GM19193 (cell line): ENCODE data around the gene OOSP2.

Experiments
- POLR2A ChIP-seq: IDR thresholded peaks from 4 replicates; pipeline ENCODE4 v1.6.1; 2011; ENCODE audit not compliant: insufficient read depth, insufficient read length; ENCODE audit errors: extremely low read depth

The OOSP2 gene

GRCh38 chr11:60077216-60077817 lies 37.1 kb downstream of the OOSP2 start:
- no peak for TF ChIP-seq POLR2A

- no peak for TF ChIP-seq POLR2A
Measured at GRCh38 chr11:60077981-60078380, 37.8 kb downstream of the OOSP2 start.

GRCh38 chr11:60078745-60079144 lies 38.5 kb downstream of the OOSP2 start:
- no peak for TF ChIP-seq POLR2A

- no peak for TF ChIP-seq POLR2A
Measured at GRCh38 chr11:60080535-60080934, 40.3 kb downstream of the OOSP2 start.

- TF ChIP-seq POLR2A: no peak
Measured at GRCh38 chr11:60084631-60085273, 44.5 kb downstream of the OOSP2 start.

- no peak for TF ChIP-seq POLR2A
Measured at GRCh38 chr11:60085909-60086308, 45.7 kb downstream of the OOSP2 start.

GRCh38 chr11:60087239-60087638 lies 47.0 kb downstream of the OOSP2 start:
- no peak for TF ChIP-seq POLR2A

GRCh38 chr11:60088364-60088763 lies 48.2 kb downstream of the OOSP2 start, which contains the start of gene MS4A2:
MS4A2 (plus strand) TSS chr11:60088664; CDS start chr11:60088766, 102 bp downstream.
- TF ChIP-seq POLR2A: no peak

- no peak for TF ChIP-seq POLR2A
Measured at GRCh38 chr11:60095477-60096120, 55.4 kb downstream of the OOSP2 start.

GRCh38 chr11:60097189-60097588 lies 57.0 kb downstream of the OOSP2 start:
- no peak for TF ChIP-seq POLR2A
